Measurements from ENCODE around the gene LLGL2.
"Not testable (repeated sequence)": the region's sequence is repeated elsewhere in the genome, so short reads cannot be mapped to it uniquely, and the experiment has no call there.

The LLGL2 gene

DNA sequence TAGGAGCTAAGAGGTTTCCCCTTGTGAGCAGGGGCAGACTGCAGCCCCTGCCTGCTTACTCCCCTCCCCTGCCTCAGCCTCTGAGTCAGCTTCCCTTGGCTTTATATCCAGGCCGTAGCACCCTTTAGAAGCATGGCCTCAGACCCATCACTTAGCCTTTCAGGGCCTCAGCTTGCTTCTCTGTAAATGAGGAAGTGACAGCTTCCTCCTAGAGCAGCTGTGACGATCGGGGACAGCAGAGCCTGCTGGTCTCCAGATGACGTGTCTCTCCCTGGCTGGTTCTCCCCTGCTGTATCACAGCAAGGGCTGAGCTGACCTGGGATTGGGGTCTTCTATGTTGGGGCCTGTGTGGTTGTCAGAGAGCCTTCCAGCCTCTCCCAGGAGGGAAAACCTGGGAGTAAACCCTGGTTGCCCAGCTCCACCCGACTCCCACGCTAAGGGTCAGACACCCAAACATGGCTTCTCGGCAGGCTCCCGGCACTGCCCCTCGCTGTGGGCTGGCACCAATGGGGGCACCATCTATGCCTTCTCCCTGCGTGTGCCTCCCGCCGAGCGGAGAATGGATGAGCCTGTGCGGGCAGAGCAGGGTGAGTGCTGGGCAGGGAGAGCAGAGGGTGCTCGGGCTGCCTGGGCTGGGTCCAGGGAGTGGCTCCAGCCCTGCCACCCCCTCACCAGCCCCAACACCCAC, 45.8 kb downstream of the LLGL2 start:
- DNase-seq: peak in 1 of 5 experiments; percentile 30

DNA sequence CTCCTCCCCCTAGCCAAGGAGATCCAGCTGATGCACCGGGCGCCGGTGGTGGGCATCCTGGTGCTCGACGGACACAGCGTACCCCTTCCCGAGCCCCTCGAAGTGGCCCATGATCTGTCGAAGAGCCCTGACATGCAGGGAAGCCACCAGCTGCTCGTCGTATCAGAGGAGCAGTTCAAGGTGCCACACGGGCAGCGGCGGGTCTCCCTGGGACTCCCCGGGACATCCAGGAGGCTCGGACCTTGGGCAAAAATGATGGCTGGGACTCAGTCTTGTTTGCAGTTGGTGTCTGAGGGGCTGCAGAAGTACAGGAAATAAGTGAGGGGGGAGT, 46.4 kb downstream of the LLGL2 start:
- DNase-seq: no peak

DNA sequence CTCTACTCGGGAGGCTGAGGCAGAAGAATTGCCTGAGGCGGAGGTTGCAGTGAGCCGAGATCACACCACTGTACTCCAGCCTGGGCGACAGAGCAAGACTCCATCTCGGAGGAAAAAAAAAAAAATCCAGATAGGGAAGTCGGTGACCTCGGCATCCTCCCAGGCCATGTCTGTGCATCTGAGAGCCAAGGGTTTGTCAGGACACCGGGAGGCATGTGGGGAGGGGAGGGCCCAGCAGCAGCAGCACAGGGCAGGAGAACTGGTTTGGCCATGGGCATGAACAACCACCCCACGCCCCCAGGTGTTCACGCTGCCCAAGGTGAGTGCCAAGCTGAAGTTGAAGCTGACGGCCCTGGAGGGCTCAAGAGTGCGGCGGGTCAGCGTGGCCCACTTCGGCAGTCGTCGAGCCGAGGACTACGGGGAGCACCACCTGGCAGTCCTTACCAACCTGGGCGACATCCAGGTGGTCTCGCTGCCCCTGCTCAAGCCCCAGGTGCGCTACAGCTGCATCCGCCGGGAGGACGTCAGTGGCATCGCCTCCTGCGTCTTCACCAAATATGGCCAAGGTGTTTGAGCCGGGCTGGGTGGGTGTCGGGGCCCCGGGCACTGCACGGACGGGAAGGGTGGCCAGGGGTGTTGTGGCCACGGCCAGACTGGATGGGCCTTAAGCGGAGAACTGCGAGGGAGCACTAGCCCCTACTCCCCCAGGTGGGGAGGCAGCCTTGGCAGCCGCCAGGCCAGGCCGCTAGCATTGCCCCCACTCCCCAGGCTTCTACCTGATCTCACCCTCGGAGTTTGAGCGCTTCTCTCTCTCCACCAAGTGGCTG, 47.4 kb downstream of the LLGL2 start:
- DNase-seq: no peak

DNA sequence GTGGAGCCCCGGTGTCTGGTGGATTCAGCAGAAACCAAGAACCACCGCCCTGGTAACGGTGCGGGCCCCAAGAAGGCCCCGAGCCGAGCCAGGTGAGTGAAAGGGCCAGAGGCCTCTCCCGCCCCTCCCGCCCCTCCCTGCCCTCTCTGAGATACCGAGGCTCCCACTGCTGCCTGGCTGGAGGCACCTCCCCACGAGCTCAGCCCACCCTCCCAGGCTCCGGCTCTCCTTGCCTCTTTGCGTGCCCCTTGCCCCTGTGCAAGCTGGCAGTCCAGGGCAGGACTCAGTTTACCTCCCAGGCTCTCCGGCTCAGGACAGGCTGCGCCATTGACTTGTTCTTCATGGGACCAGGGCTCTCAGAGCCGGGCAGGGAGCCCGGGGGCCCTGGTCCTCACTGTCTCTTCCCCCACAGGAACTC, 48.1 kb downstream of the LLGL2 start:
- no peak for DNase-seq

DNA sequence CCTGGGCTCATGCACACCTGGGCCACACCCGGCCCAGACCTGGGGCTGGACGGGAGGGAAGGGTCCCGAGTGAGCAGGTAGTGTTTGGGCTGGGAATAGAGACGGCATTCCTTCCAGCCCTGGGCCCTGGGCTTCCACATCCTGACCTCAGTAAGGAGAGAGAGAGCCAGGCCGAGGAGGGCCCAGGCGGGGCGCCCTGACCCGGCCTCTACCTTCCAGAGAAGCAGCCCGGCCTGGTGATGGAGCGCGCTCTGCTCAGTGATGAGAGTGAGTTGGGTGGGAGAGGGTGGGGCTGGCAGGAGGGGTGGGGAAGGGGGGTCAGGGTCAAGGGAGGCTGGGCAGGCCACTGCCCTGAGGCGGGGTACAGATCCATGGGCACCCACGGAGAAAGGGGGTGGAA, 48.5 kb downstream of the LLGL2 start:
- no peak for DNase-seq

DNA sequence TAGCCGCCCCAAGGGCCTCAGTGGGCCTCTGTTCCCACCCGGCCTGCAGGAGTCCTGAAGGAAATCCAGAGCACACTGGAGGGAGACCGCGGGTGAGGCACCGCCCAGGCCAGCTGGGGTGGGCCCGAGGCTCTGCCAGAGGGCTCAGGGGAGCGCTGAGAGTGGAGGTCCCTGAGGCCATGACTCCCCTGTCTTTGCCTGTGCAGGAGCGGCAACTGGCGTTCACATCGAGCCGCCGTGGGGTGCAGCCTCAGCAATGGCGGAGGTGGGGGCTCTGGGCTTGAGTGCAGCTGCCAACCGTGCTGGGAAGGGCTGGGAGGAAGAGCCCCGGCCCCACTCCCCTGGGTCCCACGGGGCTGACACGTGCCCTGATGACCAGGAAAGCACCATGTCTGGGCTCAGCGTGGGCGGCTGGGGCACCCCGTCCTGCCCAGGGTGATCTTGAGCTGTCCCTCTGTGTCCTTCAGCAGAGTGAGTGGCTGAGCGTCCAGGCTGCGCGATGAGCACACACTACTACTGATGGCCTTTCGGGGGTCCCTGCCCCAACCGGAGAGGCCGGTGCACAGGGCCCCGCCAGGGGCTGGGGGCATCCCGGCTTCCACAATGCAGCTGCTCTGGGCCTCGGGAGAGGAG, 49.0 kb downstream of the LLGL2 start:
- no peak for DNase-seq

DNA sequence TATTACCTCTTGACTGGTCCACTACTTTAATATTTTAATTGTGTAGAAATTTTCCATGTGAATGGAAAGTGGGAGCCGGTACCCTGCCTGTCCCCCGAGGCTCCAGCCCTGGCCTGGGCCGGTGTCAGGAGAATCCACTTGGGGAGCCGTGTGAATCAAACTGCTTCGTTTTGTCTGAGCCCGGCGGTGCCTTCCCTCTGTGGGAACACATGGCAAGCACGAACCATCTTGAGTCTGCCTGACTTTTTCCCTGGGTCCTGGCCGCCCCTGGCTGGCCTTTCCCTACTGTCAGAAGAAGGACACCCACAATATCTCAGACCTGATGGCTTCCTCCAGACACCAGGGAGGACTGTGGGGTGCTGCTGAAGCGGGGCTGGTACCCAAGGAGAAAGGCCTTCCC, 49.7 kb downstream of the LLGL2 start:
- DNase-seq: no peak

DNA sequence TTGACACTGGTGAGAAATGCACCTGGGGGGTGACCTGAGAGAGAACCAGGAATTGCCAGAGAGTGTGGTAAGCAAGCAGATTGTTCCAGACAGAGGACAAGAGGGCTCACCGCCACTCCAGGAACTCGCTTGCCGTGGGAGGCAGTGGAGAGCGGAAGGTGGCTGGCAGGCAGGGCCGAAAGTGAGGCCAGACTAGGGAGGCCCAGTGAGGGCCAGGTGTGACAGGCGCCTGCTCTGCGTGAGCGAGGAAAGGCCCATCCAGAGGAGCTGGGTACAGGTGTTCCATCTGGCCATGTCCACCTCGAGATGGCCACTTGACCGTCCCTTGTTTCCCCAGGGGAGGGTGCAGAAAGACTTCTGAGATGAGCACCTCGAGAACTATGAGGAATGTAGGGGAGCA, 50.2 kb downstream of the LLGL2 start:
- no peak for DNase-seq

DNA sequence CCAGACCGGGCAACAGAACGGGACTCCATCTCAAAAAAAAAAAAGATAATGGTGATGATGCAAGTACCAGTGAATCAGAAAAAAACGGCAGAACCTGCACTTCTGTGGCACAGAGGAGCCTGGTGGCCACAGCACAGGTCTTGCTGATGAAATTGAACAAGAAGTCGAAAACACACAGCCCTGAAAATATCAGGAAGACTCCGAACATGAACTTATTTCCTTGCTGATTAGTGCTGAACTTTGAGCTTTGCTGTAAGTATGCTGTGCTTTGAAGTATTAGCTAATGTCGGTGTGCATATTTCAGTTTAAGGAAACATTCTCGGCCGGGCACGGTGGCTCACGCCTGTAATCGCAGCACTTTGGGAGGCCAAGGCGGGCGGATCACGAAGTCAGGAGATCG, 51.2 kb downstream of the LLGL2 start:
- DNase-seq: no peak

DNA sequence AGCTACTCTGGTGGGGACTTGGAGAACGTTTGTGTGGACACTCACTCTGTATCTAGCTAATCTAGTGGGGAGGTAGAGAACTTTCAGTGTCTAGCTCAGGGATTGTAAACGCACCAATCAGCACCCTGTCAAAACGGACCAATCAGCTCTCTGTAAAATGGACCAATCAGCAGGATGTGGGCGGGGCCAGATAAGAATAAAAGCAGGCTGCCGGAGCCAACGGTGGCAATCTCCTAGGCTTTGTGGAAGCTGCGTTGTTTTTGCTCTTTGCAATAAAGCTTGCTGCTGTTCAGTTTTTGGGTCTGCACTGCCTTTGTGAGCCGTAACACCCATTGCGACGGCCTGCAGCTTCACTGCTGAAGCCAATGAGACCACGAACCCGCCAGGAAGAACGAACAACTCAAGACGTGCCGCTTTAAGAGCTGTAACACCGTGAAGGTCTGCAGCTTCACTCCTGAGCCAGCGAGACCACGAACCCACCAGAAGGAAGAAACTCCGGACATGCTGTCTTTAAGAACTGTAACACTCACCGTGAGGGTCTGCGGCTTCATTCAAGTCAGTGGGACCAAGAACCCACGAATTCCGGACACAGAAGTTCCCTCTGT, 55.7 kb downstream of the LLGL2 start:
- peak in 3 of 5 experiments; percentile 25 to 48 (median 28) for DNase-seq

DNA sequence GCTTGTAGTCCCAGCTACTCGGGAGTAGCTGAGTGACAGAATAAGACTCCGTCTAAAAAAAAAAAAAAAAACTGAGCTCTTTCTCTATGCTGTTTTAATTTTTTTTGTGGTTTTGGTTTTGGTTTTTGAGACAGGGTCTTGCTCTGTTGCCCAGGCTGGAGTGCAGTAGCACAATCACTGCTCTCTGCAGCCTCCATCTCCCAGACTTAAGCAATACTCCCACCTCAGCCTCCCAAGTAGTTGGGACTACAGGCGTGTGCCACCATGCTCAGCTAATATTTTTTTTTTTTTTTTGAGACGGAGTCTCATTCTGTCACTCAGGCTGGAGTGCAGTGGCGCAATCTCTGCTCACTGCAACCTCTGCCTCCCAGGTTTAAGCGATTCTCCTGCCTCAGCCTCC, 57.7 kb downstream of the LLGL2 start:
- DNase-seq: not testable (repeated sequence)

DNA sequence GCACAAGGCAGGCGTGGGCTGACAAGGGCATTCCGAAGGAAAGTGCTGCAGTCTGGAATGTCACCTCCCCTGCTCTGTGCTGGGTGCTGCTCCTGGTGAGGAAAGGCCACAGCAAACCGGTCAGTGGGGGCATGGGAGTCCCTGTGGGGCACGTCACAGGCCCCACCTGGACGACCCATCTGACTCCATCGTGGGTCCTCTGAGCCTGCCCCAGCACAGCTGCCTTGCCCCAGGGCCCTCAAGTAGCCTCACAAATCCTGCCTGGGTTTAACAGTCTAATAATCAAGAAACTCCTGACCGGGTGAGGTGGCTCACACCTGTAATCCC, 59.3 kb downstream of the LLGL2 start:
- DNase-seq: no peak

DNA sequence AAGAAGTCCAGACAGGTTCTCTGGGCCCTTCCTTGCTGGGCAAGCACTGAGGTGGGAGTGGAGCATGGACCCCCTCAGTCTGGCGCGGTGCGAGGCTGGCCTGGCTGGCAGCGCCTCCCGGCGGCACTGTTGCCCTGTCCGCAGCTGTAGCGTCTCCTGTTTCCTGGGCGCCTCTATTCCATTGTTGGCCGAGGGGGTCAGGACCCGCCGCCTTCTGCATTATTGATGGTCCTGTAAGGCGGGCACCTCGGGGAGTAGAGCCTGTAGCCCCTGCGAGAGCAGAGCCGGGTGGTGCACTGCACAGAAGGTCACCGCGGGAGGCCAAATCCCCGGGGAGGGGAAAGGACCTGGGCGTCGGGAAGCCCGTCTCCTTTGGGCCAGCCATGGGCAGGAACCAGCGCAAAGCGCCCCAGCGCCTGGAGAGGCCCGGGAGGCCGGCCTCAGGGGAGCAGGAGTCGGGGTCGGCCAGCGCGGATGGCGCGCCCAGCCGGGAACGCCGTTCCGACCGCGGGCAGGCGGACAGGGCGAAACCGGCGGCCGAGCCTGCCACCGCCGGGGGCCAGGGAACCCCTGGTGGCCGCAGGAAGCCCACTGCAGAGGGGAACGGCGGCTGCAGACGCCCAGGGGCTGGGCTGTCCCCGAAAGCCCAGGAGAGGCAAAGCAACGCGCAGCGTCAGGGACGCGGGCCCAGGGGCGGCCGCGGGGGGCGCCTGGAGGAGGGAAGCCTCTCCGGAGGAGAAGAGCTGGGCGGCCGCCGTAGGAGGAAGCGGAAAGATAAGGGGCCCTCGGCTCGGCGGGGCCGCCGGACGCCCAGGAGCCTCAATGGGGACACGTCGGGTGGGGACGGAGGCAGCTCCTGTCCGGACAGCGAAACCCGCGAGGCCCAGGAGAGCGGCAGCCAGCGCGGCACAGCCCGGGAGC, 62.4 kb downstream of the LLGL2 start, which contains the start of gene MYO15B:
TSS of gene MYO15B (plus strand) at position 126 of the 921 bp plus-strand sequence. CDS start at position 384, 258 bp downstream.
- DNase-seq: peak in 4 of 5 experiments; percentile 26 to 53 (median 39)

DNA sequence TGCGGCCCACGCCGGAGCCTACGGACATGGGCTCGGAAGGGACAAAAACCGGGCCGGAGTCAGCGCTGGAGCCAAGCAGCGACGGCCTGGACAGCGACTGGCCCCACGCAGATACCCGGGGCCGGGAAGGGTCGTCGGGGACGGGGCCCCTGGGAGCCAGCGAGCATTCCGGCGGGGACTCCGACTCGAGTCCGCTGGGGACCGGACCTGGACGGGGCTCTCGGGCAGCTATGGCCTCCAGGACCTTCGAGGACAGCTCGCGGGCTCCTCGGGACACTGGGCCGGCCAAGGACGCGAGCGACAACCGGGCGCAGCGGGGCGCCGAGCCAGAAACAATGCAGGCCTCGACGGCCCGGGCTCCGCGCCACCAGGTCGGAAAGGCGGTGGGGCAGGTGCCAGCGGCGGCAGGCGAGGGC, 63.1 kb downstream of the LLGL2 start:
- DNase-seq: peak in 1 of 5 experiments; percentile 10

DNA sequence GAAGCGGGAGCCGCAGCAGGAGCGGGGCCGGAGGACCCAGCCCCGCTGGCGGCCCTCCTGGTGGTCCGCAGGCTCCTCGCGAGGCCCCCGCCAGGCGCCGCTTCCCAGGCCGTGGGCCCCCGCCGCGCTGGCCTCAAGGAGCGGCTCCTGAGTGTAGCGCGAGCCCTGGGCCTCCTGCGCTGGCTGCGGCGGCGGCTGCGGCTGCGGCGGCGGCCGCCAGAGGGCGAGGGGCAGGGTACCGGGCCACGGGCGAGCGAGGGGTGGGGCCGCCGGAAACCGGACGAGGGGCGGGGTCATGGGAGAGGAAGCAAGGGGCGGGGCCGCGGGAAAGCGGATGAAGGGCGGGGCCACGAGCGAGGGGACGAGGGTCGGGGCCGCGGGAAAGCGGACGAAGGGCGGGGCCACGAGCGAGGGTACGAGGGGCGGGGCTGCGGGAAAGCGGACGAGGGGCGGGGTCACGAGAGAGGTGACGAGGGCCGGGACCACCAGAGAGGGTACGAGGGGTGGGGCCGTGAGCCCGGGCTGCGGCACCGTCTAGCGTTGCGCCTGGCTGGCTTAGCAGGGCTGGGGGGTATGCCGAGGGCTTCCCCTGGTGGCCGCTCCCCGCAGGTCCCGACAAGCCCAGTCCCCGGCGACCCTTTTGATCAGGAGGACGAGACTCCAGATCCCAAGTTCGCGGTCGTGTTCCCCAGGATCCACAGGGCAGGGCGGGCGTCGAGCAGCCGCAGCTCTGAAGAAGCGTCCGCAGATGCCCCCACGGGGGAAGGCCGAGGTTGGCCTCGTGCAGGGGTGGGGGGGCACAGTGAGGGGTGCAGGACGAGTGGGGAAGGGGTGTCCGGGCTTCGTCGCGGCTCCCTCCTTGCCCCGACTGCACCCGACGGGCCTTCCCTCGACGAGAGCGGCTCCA, 63.8 kb downstream of the LLGL2 start:
- peak; percentile 81 to 95 (median 92) for DNase-seq

DNA sequence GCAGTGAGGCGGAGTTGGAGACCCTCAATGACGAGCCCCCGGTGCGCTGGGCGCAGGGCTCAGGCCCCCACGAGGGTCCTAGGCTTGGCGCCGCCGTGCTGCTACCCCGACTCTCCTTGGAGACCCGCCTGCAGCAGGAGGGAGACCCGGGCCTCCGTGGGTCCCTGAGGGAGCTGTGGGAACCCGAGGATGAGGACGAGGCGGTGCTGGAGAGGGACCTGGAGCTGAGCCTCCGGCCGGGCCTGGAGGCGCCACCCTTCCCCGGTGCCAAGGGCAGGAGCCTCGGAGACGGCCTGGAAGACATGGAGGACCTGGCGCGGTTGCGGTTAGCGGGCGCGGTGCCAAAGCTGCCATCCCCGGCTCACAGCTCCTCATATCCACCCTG, 64.4 kb downstream of the LLGL2 start:
- no peak for DNase-seq

DNA sequence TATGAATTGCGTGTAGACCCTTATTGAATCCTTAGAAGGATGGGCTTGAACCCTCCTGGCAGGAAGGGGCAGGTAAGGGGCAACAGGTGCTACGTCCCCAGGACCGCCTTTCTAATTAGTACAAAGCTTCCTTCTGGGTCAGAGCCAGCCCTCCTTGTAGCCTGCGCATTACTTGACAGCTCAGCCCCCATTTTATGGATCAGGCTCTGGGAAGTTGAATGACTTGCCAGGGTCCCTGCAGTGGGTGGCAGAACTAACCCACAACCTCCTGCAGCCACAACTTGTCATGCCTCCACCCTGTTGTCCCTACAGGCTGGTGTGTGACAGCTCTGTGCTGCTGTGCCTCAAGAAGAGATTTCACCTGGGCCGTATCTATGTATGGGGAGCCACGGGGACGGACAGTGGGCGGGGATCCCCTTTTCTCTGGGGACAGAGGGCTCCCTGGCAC, 64.8 kb downstream of the LLGL2 start:
- DNase-seq: peak in 1 of 5 experiments; percentile 30

DNA sequence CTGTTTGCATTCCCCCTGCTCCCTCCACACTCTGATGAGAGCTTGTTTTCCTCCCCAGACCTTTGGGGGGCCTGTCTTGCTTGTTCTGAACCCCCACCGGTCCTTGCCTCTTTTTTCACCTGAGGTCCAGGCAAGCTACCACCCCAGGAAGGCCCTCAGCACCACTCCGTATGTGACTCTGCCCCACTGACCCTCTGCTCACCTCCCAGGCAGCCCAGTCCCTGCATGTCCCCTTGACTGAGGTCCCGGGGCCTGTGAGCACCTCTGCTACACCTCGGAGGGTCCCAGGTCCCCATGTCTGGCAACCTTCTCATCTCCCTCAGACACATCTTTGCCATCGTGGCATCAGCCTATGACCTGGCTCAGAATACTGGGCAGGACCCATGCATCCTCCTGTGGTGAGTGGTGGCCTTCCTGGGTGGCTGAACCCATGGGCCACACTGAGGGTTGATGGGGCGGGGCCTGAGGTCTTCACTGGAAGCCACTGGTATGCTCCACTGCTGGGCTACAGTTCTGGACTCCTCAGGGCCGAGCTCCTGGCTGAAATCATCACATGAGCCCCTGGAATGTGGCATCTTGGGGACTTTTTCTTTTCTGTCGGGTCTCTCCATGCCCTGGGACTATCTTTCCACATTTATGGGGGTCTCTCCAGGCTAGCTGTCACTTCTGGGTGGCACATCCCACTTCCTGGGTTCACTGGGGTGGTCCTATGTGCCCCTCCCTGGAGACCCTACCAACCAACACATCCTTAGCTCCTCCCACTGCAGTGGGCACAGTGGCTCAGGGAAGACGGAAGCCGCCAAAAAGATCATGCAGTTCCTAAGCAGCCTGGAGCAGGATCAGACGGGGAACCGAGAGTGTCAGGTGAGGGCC, 65.6 kb downstream of the LLGL2 start:
- DNase-seq: no peak

DNA sequence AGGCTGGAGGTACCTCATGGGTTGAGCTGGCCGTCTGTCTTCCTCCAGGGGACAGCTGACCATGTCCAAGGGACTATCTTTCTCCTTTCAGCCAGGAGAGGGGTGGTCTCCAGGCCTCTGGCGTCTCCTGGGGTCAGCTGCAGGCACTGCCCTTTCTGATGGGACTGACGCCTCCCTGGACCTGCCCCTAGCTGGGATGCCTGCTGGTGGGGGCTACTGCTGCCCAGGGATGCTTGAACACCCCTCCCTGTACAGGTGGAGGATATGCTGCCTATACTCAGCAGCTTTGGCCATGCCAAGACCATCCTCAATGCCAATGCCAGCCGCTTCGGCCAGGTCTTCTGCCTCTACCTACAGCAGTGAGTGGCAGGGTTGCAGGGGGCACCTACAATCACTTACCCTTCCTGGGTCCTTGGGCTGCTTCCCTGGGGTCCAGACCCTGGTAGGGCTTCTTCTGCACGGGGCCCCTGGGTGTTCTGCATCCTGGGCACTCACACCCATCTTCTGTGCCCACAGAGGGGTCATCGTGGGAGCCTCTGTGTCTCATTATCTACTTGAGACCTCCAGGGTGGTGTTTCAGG, 66.3 kb downstream of the LLGL2 start:
- DNase-seq: no peak

All from T-helper 2 cell (primary cell).